Measurements from ENCODE around the gene ABCG1.

DNA sequence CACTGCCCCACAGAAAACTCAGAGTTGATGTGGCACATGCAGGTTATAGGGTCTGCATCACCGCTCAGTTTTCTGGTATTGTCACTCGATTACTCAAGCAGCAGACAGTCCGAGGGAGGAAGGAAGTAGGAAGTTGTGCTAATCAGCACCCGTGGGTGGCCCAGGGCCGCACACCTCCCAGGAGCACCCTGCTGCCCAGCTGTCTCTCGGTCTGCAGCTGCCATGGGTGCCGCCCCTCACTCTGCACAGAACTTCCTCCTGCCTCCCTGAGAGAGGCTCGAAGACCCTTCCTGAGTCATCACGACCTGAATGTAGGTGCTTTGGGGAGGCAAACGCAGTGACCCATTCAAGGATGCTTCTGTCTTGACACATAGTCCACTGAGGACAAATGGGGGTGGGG lies 100.4 kb downstream of the ABCG1 start:
- TF ChIP-seq CTCF (conservative IDR thresholded peaks at IDR 0.05 in 1 of 2, IDR thresholded peaks at IDR 0.05 in 1 of 2; ENCODE audit: low read depth in 1 of 2, low read length in 2 of 2), result no peak
- no peak for TF ChIP-seq EZH2 (IDR thresholded peaks at IDR 0.05; ENCODE audit: low read length, missing control alignments)
